CD8-positive, alpha-beta memory T cell (primary cell): Measurements from ENCODE around the gene PRR14L. TPM values are rescaled to one million over a fixed set of nuclear protein-coding genes. Genes with fewer than 3 reads are reported as not detected.
"Not testable (repeated sequence)": the region's sequence is repeated elsewhere in the genome, so short reads cannot be mapped to it uniquely, and the experiment has no call there.

Experiments used
- CTCF ChIA-PET: fragments of 350-600 bp; sonication (Branson Sonifier 250); formaldehyde crosslinking; loops from one replicate; lab custom pipeline; 2021; ENCODE audit warnings: antibody characterized with exemption; lab: Charles Lee
- POLR2A ChIA-PET: fragments of 350-600 bp; sonication (Branson Sonifier 250); formaldehyde crosslinking; loops from one replicate; lab custom pipeline; 2021; ENCODE audit warnings: antibody characterized with exemption; lab: Charles Lee
- DNase-seq, 5 donors: peaks; one replicate each; pipeline versions ENCODE4 v3.0.0 to v3.0.0-alpha.2; 2020 to 2022; ENCODE audit warnings: mixed read lengths in 1 of 5
- H3K27ac ChIP-seq: one replicate; pipeline ENCODE4 v1.7.0; 2013; ENCODE audit warnings: low read depth, mild to moderate bottlenecking, low read length, moderate library complexity
- H3K27me3 ChIP-seq: 2 replicates; pipeline ENCODE4 v1.7.0; 2013; ENCODE audit warnings: low read length, mild to moderate bottlenecking; ENCODE audit not compliant: insufficient read depth, poor library complexity, severe bottlenecking
- H3K36me3 ChIP-seq: 2 replicates; pipeline ENCODE4 v1.7.0; 2013; ENCODE audit warnings: mild to moderate bottlenecking, low read length, moderate library complexity; ENCODE audit not compliant: insufficient read depth
- H3K4me1 ChIP-seq: 2 replicates; pipeline ENCODE4 v1.7.0; 2013; ENCODE audit warnings: mild to moderate bottlenecking, low read length, moderate library complexity; ENCODE audit not compliant: insufficient read depth
- H3K4me3 ChIP-seq: 2 replicates; pipeline ENCODE4 v1.7.0; 2013; ENCODE audit warnings: mild to moderate bottlenecking, low read length
- H3K9me3 ChIP-seq: 2 replicates; pipeline ENCODE4 v1.7.0; 2013; ENCODE audit warnings: mild to moderate bottlenecking, low read length
- H3K27ac Mint-ChIP-seq, 8 donors: one replicate each; pipeline ENCODE4 v1.8.0; 2020 to 2021; ENCODE audit warnings: mixed read lengths in 8 of 8, mild to moderate bottlenecking in 6 of 8, inconsistent platforms in 3 of 8, moderate library complexity in 3 of 8
- H3K27me3 Mint-ChIP-seq, 2 donors: one replicate each; pipeline ENCODE4 v1.8.0; 2020 to 2021; ENCODE audit warnings: mixed read lengths in 2 of 2, mild to moderate bottlenecking in 1 of 2, moderate library complexity in 1 of 2
- H3K36me3 Mint-ChIP-seq, 3 donors: one replicate each; pipeline ENCODE4 v1.8.0; 2020 to 2021; ENCODE audit warnings: mixed read lengths in 3 of 3, inconsistent platforms in 1 of 3, mild to moderate bottlenecking in 1 of 3
- H3K4me1 Mint-ChIP-seq, 3 donors: one replicate each; pipeline ENCODE4 v1.8.0; 2020 to 2021; ENCODE audit warnings: mixed read lengths in 3 of 3, inconsistent platforms in 1 of 3, mild to moderate bottlenecking in 1 of 3
- H3K4me3 Mint-ChIP-seq, 7 donors: one replicate each; pipeline ENCODE4 v1.8.0; 2020 to 2021; ENCODE audit warnings: mixed read lengths in 7 of 7, mild to moderate bottlenecking in 6 of 7, moderate library complexity in 4 of 7, inconsistent platforms in 2 of 7
- H3K9me3 Mint-ChIP-seq, 5 donors: one replicate each; pipeline ENCODE4 v1.8.0; 2020 to 2022; ENCODE audit warnings: mixed read lengths in 5 of 5, mild to moderate bottlenecking in 3 of 5, moderate library complexity in 2 of 5, inconsistent platforms in 1 of 5
- polyA plus RNA-seq: library from polyadenylated mRNA; unstranded; fragments of 300-500 nt; fragmentation: Illumina TruSeq; gene quantifications from one replicate; pipeline ENCODE4 v1.2.3, GENCODE V29; 2021
- total RNA-seq, 2 experiments: library from RNA; stranded (reverse); gene quantifications; one replicate each; pipeline ENCODE4 v1.2.3, GENCODE V29; 2021

PRR14L gene
- total and polyA plus RNA-seq, 3 experiments from 2014 or later = 21.0 to 52.1 (median 50.4) TPM

GRCh38 chr22:31678748-31679147 lies 71.2 kb downstream of the PRR14L start:
- no peaks in the 10 kb centered on the region for H3K9me3 Mint-ChIP-seq
- peak overlapping the region in 1 of 7 donors; percentile 19 for H3K4me3 Mint-ChIP-seq
- CTCF ChIA-PET = no interaction called here
- peaks cover 6 to 13% (median 6%) of the 10 kb centered on the region in 3 donors for H3K4me1 Mint-ChIP-seq
- Histone ChIP-seq H3K9me3 (no peaks in the 10 kb centered on the region), H3K4me1 (no peaks in the 10 kb centered on the region), H3K27ac (no peak overlapping the region), H3K27me3 (no peaks in the 10 kb centered on the region), H3K4me3 (no peak overlapping the region), H3K36me3 (no peaks in the 10 kb centered on the region)
- POLR2A ChIA-PET = no interaction called here
- peak overlapping the region in 3 of 8 donors; percentile 17 to 79 (median 68) for H3K27ac Mint-ChIP-seq
- H3K36me3 Mint-ChIP-seq = peaks cover 0 to 11% (median 2%) of the 10 kb centered on the region in 3 donors
- peak in 1 of 5 donors; percentile 1 for DNase-seq
- peaks cover 0 to 1% of the 10 kb centered on the region in 2 donors for H3K27me3 Mint-ChIP-seq

- CTCF ChIA-PET = interaction anchor here (1.0 to 1.9 kb wide), 5 partner anchors 9 to 15 kb away, joined by 3 to 22 read pairs (median 6); partner anchors contain the start of gene PISD
- Histone ChIP-seq H3K4me1 (no peaks in the 10 kb centered on the region), H3K36me3 (no peaks in the 10 kb centered on the region), H3K27ac (peak overlapping the region; percentile 68), H3K9me3 (no peaks in the 10 kb centered on the region), H3K27me3 (no peaks in the 10 kb centered on the region), H3K4me3 (peak overlapping the region; percentile 74)
- Mint-ChIP-seq H3K9me3 (no peaks in the 10 kb centered on the region), H3K4me1 (peaks cover 6 to 13% (median 6%) of the 10 kb centered on the region in 3 donors), H3K27me3 (peaks cover 0 to 1% of the 10 kb centered on the region in 2 donors), H3K27ac (peak overlapping the region; percentile 70 to 99 (median 96)), H3K4me3 (peak overlapping the region; percentile 86 to 99 (median 95)), H3K36me3 (peaks cover 0 to 2% (median 0%) of the 10 kb centered on the region in 3 donors)
- DNase-seq = peak; percentile 85 to 93 (median 90)
- POLR2A ChIA-PET = interaction anchor here (0.6 to 2.2 kb wide), 7 partner anchors 9 to 294 kb away, joined by 3 to 24 read pairs (median 3); partner anchors contain the start of genes PISD and YWHAH
These were observed 73.2 kb downstream of the PRR14L start for GRCh38 chr22:31676700-31677099.

- POLR2A ChIA-PET, H3K9me3 ChIP-seq, CTCF ChIA-PET, H3K27ac ChIP-seq, H3K36me3 Mint-ChIP-seq, H3K4me3 ChIP-seq, H3K27me3 Mint-ChIP-seq, H3K27me3 ChIP-seq, H3K36me3 ChIP-seq, H3K4me1 ChIP-seq, H3K4me3 Mint-ChIP-seq, H3K9me3 Mint-ChIP-seq: not testable (repeated sequence)
- Mint-ChIP-seq H3K27ac (peak overlapping the region in 1 of 8 donors; percentile 6), H3K4me1 (peaks cover 6 to 13% (median 6%) of the 10 kb centered on the region in 3 donors)
- DNase-seq = peak in 1 of 5 donors; percentile 8
These were observed 75.7 kb downstream of the PRR14L start for GRCh38 chr22:31674219-31674618.

- H3K4me1 ChIP-seq, H3K27ac Mint-ChIP-seq, H3K36me3 ChIP-seq, H3K9me3 Mint-ChIP-seq, H3K27me3 ChIP-seq, H3K4me1 Mint-ChIP-seq, H3K4me3 Mint-ChIP-seq, H3K27me3 Mint-ChIP-seq, H3K9me3 ChIP-seq, H3K4me3 ChIP-seq, DNase-seq, H3K27ac ChIP-seq, H3K36me3 Mint-ChIP-seq: not testable (repeated sequence)
- ChIA-PET POLR2A (interaction anchor here (1.2 kb wide), 1 partner anchor 8 kb away, joined by 3 read pairs; no protein-coding TSS in a partner anchor), CTCF (interaction anchor here (1.0 to 1.9 kb wide), 2 partner anchors 87 to 279 kb away, joined by 3 to 7 read pairs; no protein-coding TSS in a partner anchor)
These were observed 81.1 kb downstream of the PRR14L start for GRCh38 chr22:31668849-31669248.

GRCh38 chr22:31662668-31663037 lies 87.3 kb downstream of the PRR14L start:
- Mint-ChIP-seq H3K9me3 (no peaks in the 10 kb centered on the region), H3K4me3 (peak overlapping the region; percentile 88 to 100 (median 99)), H3K27ac (peak overlapping the region; percentile 79 to 100 (median 98)), H3K4me1 (peaks cover 29 to 44% (median 43%) of the 10 kb centered on the region in 3 donors), H3K36me3 (peaks cover 0 to 21% (median 1%) of the 10 kb centered on the region in 3 donors), H3K27me3 (peaks cover 0 to 2% of the 10 kb centered on the region in 2 donors)
- Histone ChIP-seq H3K4me3 (peak overlapping the region; percentile 79), H3K9me3 (no peaks in the 10 kb centered on the region), H3K36me3 (no peaks in the 10 kb centered on the region), H3K27ac (peak overlapping the region; percentile 85), H3K4me1 (peaks cover 27% of the 10 kb centered on the region), H3K27me3 (no peaks in the 10 kb centered on the region)
- ChIA-PET CTCF (interaction anchor here (0.9 to 2.3 kb wide), 8 partner anchors 14 to 308 kb away, joined by 3 to 6 read pairs (median 5); no protein-coding TSS in a partner anchor), POLR2A (interaction anchor here (1.6 to 1.9 kb wide), 4 partner anchors 14 to 283 kb away, joined by 4 to 24 read pairs (median 16); partner anchors contain the start of gene YWHAH)
- no peak for DNase-seq

GRCh38 chr22:31661851-31662667 lies 87.9 kb downstream of the PRR14L start, which contains the start of gene PISD:
PISD (minus strand) TSS chr22:31662215; CDS start chr22:31662208, 7 bp downstream.
- ChIA-PET POLR2A (interaction anchor here (0.5 to 1.9 kb wide), 8 partner anchors 15 to 1070 kb away, joined by 3 to 24 read pairs (median 4); partner anchors contain the start of genes DEPDC5, PIK3IP1 and YWHAH), CTCF (interaction anchor here (0.7 to 2.3 kb wide), 9 partner anchors 14 to 389 kb away, joined by 3 to 6 read pairs (median 5); no protein-coding TSS in a partner anchor)
- H3K4me1 Mint-ChIP-seq = peaks cover 29 to 45% (median 44%) of the 10 kb centered on the region in 3 donors
- Histone ChIP-seq H3K4me3 (peak within 1 kb of the TSS; percentile 79), H3K9me3 (no peaks in the 10 kb centered on the region), H3K36me3 (no peaks in the 10 kb centered on the region), H3K27me3 (no peaks in the 10 kb centered on the region), H3K27ac (peak within 1 kb of the TSS; percentile 85), H3K4me1 (peaks cover 27% of the 10 kb centered on the region)
- peak within 1 kb of the TSS; percentile 88 to 100 (median 99) for H3K4me3 Mint-ChIP-seq
- H3K27ac Mint-ChIP-seq = peak within 1 kb of the TSS; percentile 79 to 100 (median 98)
- peaks cover 0 to 2% of the 10 kb centered on the region in 2 donors for H3K27me3 Mint-ChIP-seq
- peak; percentile 94 to 98 (median 95) for DNase-seq
- H3K36me3 Mint-ChIP-seq = peaks cover 0 to 21% (median 1%) of the 10 kb centered on the region in 3 donors
- H3K9me3 Mint-ChIP-seq = no peaks in the 10 kb centered on the region

- Mint-ChIP-seq H3K27ac (peak overlapping the region; percentile 79 to 100 (median 98)), H3K4me1 (peaks cover 31 to 49% (median 48%) of the 10 kb centered on the region in 3 donors), H3K4me3 (peak overlapping the region; percentile 88 to 100 (median 99)), H3K36me3 (peaks cover 0 to 22% (median 1%) of the 10 kb centered on the region in 3 donors)
- ChIA-PET CTCF (interaction anchor here (0.7 to 2.3 kb wide), 2 partner anchors 27 to 388 kb away, joined by 3 to 5 read pairs; no protein-coding TSS in a partner anchor), POLR2A (interaction anchor here (0.5 to 1.9 kb wide), 4 partner anchors 16 to 285 kb away, joined by 3 to 24 read pairs (median 10); partner anchors contain the start of gene YWHAH)
- H3K4me1 ChIP-seq = peaks cover 27% of the 10 kb centered on the region
- not testable (repeated sequence) for H3K9me3 Mint-ChIP-seq, H3K27me3 Mint-ChIP-seq, H3K9me3 ChIP-seq, H3K27me3 ChIP-seq, H3K36me3 ChIP-seq
- peak overlapping the region; percentile 85 for H3K27ac ChIP-seq
- DNase-seq = peak in 2 of 5 donors; percentile 18 to 63
- H3K4me3 ChIP-seq = peak overlapping the region; percentile 79
These were observed 89.0 kb downstream of the PRR14L start for GRCh38 chr22:31660860-31661341.
